Ureter (tissue), 1 donor: ENCODE data around the gene PTPRJ. TPM values are rescaled to one million over a fixed set of nuclear protein-coding genes. Genes with fewer than 3 reads are reported as not detected.
"Not testable (repeated sequence)": the region's sequence is repeated elsewhere in the genome, so short reads cannot be mapped to it uniquely, and the experiment has no call there.

Experiments used
- DNase-seq: peaks from one replicate; pipeline ENCODE4 v3.0.0-alpha.2; 2020; ENCODE audit warnings: low spot score
- total RNA-seq: library from RNA; stranded (reverse); gene quantifications from one replicate; pipeline ENCODE4 v1.2.4, GENCODE V29; 2023
- donor health status: DM: yes; HTN: yes; CAD: no.

Gene PTPRJ
- 18.0 TPM for total RNA-seq

DNA sequence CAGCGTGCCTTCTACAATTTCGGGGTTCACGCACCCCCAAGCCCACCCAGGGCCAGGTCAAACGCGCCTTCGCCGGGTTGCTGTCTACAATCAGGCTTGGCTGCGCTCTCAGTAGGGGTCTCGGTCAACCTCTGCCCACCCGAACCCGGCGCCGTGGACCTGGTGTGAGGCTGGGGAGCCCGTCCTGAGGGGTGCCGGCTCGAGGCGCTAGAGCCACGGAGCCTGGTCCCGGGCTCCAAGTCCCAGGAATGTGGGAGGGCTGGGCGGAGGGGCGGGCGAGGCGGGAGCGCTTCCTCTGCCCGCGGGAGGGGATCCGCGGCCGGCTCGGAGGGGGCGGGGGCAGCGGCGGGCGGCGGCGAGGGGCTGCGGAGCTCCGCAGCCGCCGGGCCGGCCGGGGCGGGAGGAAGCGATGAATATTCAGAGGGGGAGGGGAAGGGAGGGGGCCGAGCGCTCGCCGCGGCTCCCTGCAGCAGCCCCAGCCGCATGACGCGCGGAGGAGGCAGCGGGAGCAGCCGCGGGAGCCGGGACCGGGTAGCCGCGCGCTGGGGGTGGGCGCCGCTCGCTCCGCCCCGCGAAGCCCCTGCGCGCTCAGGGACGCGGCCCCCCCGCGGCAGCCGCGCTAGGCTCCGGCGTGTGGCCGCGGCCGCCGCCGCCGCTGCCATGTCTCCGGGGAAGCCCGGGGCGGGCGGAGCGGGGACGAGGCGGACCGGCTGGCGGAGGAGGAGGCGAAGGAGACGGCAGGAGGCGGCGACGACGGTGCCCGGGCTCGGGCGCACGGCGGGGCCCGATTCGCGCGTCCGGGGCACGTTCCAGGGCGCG, at the start of gene PTPRJ:
Gene PTPRJ (plus strand): TSS at position 472 of the 819 bp plus-strand sequence. CDS start 354 bp downstream, outside the sequence.
- peak; percentile 51 for DNase-seq

DNA sequence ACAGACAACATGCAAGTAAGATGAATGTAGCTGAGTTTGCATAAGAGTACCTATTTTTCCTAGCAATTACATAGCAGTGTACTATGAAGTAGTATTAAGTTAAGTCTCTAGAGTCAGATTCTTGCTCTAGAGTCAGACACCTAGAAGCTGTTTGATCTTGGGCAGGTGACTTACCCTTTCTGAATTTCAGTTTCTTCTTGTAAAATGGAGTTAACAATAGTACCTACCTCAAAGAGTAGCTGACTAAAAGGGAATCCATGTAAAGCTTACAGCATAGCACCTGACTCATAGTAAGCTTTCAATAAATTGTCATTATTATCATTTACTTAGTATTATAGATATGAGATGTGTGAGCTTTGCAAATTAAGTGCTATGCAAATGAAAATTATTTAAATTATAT, 47.8 kb upstream of the PTPRJ start:
- DNase-seq = no peak

DNA sequence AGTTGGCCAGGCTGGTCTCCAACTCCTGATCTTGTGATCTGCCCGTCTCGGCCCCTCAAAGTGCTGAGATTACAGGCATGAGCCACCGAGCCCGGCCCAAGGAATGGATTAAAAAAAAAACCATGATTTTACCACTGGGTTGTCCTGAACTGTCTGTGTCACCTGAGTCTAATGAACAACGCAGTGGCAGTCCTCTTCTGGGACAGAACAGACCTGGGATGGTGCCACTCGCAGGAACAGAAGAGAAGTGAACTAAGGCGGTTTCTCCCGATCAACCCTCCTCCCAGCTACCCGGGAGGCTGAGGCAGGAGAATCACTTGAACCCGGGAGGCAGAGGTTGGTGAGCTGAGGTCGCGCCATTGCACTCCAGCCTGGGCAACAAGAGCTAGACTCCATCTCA, 46.6 kb upstream of the PTPRJ start:
- not testable (repeated sequence) for DNase-seq

GRCh38 chr11:47938791-47939560, 41.4 kb upstream of the PTPRJ start:
- no peak for DNase-seq

DNA sequence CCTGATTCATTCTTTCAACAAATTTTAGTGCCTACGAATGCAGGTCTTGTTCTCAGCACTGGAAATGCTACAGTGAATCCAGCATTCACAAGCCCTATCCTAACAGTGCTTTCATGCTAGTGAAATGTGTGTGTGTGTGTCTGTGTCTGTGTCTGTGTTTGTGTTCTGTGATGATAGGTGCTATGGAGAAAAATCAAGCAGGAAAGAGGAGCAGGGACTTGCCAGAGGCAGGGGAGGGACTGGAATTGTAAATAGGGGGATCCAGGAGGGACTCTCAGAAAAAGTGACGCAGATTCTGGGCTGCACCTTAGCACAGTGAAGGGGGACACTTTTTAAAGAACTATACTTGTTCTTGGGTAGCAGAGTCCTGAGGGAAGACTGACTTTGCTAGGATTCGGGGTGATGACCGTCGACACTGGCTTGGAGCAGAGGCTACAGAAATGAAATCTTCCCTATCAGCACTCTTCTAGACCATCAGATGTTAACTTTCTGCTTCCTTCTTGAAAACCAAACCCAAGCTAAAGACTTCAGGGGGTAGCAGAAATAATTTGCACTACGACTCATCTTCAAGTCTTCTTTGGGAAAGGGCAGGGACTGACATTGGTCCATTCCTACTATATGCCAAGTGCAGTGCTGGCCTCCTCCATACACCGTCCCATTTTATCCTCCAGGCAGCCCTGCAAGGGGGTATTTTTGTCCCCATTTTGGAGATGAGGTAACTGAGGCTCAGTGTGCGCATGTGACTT, 39.3 kb upstream of the PTPRJ start:
- DNase-seq = no peak

DNA sequence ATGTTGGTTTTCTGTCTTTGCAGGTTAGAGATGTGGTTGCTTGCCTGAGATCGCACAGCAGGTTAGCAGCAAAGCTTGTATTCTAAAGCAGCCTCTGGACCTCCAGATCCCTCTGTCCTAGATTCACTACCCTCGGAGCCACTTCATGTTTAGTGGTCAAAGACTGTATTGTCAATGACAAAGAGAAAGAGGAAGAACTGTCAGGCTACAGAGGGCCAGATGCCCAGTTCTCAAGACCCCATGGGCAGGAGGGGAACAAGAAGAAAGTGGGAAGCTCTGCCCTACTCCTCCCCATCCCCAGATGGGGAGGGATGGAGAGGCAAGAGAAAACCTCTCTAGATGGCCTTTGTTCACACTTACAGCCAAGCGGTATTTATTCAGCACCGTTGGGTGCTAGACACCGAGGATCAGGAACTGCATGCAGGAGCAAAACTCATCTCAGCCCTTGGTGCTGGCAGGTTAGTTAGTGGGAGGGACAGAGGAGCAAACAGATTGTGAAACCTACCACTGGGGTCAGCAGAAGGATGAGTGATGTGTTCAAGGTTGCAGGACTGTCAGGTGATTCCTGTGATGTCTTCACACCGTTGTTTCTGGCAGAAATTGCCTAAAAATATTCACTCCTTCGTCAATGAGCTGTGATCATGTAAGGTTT, 38.3 kb upstream of the PTPRJ start:
- no peak for DNase-seq

DNA sequence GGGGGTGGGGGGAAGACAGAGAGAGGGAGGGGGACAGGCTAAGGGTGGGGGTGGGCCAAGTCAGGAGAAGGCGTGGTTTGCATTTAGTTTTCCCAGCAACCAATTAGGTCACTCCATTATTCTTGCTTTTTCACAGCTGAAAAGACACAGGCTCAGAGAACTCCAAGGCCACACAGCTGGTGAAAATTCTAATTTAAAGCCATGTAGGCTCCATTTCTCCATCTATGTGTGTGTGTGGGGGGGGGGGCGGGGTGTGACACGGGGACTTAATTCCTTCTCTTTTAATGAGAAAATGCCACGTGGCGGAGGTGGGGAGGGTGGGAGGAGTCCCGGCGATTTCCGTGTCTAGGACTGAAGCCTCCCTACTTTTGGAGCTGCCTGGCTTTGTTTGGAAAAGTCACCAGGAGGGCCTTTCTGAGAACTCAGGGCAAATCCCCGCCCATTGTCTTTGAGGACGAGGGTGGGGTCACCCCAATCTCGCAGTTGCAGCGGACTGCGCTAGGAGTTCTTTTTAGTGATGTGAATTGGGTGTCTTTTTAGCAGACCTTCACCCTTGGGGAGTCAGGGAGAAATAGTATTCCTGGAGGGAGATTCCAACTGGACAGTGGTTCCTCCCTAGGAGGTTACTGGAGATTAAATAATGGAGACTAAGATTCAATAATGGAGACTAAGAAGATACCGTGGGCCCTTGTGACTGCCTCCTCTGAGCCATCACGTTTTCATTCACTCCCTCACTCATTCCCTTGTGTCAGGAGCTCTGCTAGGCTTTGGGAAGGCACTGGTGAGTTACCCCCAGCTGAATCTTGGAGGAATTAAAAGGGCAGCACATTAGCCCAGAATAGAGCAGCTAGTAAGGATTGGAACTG, 36.4 kb upstream of the PTPRJ start:
- no peak for DNase-seq

GRCh38 chr11:47944632-47945031, 35.7 kb upstream of the PTPRJ start:
- DNase-seq = no peak

- DNase-seq = peak; percentile 82
These were observed 33.4 kb upstream of the PTPRJ start for GRCh38 chr11:47946682-47947559.

DNA sequence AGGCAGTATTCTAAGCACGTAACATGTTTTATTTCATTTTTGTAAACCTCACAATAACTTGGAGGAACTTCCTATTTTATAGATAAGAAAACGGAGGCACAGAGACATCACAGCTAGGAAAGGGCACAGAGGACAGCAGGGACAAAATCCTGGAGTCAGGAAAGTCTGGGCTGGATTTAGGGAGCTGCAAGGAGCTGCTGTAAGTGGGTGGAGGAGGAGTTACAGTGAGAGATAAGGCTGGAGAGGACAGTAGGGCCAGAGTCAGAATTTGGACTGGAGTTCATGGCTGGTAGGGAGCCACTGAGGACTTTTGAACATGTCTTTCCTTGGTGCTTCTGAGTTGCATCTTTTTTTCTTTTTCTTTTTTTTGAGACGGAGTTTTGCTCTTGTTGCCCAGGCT, 32.2 kb upstream of the PTPRJ start:
- no peak for DNase-seq

GRCh38 chr11:47949001-47949675, 31.2 kb upstream of the PTPRJ start:
- not testable (repeated sequence) for DNase-seq

DNA sequence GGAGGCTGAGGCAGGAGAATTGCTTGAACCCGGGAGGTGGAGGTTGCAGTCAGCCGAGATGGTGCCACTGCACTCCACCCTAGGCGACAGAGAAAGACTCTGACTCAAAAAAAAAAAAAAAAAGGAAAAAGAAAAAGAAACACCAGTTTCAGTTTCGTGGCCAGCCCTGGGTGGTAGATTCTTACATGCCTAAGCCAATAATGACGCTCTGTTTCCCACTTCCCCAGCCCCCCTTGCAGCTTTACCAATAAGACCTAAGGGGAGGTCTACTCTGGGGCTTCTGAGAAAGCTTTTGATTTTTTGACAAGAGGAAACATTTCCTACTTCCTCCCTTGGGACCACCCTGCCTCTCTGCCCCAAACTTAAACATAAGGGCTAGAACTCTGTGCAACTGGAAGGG, 30.0 kb upstream of the PTPRJ start:
- no peak for DNase-seq

DNA sequence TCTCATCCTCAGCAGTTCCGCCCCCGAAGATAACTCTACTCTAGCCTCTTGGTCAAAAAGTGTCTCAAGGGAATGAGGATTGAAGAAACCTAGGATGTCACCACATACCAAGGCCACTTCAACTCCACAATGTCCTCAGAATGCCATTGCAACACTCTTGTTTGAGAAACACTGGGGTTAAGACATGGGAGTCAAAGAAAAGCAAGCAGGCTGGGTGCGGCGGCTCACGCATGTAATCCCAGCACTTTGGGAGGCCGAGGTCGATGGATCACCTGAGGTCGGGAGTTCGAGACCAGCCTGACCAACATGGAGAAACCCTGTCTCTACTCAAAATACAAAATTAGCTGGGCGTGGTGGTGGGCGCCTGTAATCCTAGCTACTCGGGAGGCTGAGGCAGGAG, 28.9 kb upstream of the PTPRJ start:
- DNase-seq = not testable (repeated sequence)

DNA sequence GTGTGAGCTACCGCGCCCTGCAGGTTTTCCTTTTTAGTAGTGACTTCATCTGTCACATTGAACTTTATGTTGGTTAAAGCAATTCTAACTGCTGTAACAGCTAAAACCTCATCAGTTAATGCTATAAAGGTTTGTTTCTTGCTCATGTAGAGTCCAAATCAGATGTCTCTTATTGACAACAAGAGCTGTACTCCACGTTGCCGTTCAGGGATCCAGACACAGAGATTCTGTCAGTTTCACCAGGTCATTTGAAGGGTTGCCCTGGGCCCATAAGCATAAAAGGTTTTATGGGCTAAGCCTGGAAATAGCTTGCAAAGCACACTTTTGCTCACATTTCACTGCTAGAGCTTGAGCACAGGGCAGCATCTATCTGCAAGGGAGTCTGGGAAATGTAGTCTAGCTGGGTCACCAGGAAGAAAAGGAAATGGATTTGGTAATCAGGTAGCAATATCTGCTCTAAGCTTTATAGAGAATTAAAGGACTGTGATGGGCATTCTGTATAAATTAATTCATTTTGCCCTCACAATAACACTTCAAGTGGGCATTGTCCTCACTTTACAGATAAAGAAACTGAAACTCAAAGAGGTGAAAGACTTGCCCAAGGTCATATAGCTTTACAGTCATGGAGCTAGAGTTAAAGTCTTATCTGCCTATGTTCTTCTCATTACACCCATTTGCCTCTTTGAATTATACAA, 25.2 kb upstream of the PTPRJ start:
- DNase-seq = no peak

GRCh38 chr11:47960015-47960414, 20.3 kb upstream of the PTPRJ start:
- no peak for DNase-seq

DNA sequence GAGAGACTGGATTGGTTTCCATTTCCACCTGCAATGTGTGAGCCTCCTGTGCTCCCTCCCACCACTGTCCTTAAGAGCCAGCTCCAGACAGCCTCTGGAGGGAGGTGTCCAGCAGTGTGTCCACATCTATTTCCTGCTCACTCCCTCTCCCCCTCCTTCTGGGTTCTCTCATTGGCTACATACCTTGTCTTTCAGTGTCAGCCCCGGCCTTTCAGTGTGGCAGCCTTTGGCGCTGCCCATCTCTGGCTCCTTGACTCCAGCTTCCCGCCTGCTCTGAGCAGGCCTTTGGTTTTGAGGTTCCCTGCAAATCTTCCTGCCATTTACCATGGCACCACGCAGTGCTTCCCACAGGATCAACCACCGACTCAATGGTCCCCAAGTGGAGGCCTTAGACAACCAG, 19.0 kb upstream of the PTPRJ start:
- no peak for DNase-seq

DNA sequence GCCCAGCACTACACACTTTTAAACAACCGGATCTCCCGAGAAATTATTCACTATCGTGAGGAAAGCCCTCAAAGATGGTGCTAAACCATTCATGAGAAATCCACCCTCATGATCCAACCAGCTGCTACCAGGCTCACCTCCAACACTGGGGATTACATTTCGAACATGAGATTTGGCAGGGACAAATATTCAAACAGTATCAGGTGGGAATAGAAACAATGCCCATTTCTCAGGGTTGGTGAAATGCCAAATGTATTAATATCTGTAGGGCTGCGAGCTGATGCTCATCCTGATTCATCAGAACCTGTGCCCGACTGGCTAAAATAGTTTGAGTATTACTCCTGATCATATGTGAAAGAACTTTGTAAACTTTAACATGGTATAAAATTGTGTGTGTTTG, 15.8 kb upstream of the PTPRJ start:
- DNase-seq = no peak
